Gastrocnemius medialis (tissue), 4 donors: Measurements from ENCODE around the gene DPYSL3. TPM values are rescaled to one million over a fixed set of nuclear protein-coding genes. Genes with fewer than 3 reads are reported as not detected.

Experiments used
- ATAC-seq, 2 donors: fragments of 150-250 bp; one replicate each; pipeline ENCODE4 v1.9.1; 2016
- DNase-seq, 2 donors: peaks; one replicate each; pipeline ENCODE4 v3.0.0-alpha.2; 2019
- H3K27ac ChIP-seq, 4 donors: fragments of 200-600 bp; sonication (generic); 1 replicate in 1 of 4; 2 replicates in 3 of 4; pipeline ENCODE4 v1.5.1; 2016 to 2018; ENCODE audit warnings: mild to moderate bottlenecking in 2 of 4, moderate library complexity in 1 of 4
- H3K27me3 ChIP-seq, 3 donors: fragments of 200-600 bp; sonication (generic) in 2 of 3; 1 replicate in 1 of 3; 2 replicates in 2 of 3; pipeline versions ENCODE4 v1.5.1 to v1.6.0; 2016 to 2019; ENCODE audit warnings: mild to moderate bottlenecking in 1 of 3, moderate library complexity in 1 of 3
- H3K36me3 ChIP-seq, 2 donors: fragments of 200-600 bp; sonication (generic) in 1 of 2; one replicate each; pipeline ENCODE4 v1.5.1; 2017 to 2018
- H3K4me1 ChIP-seq, 2 donors: fragments of 200-600 bp; sonication (generic) in 1 of 2; one replicate each; pipeline ENCODE4 v1.5.1; 2016 to 2017; ENCODE audit warnings: mild to moderate bottlenecking in 2 of 2
- H3K4me3 ChIP-seq, 4 donors: fragments of 200-600 bp; sonication (generic) in 3 of 4; 1 replicate in 1 of 4; 2 replicates in 3 of 4; pipeline ENCODE4 v1.5.1; 2016 to 2019; ENCODE audit warnings: mild to moderate bottlenecking in 2 of 4
- H3K9me3 ChIP-seq, 3 donors: fragments of 200-600 bp; sonication (generic) in 2 of 3; 1 replicate in 1 of 3; 2 replicates in 2 of 3; pipeline ENCODE4 v1.5.1; 2016 to 2019
- CTCF ChIP-seq, 5 experiments: fragments of 450-650 bp in 3 of 5; fragments of 200-600 bp in 2 of 5; sonication (generic) in 2 of 5; IDR thresholded peaks in 4 of 5; conservative IDR thresholded peaks in 1 of 5; 1 replicate in 4 of 5; 2 replicates in 1 of 5; pipeline ENCODE4 v1.5.1; 2016 to 2019; ENCODE audit warnings: antibody characterized with exemption in 5 of 5, mild to moderate bottlenecking in 3 of 5, moderate library complexity in 3 of 5
- POLR2A ChIP-seq, 2 donors: fragments of 450-650 bp; IDR thresholded peaks; one replicate each; pipeline ENCODE4 v1.6.1; 2017; ENCODE audit warnings: antibody characterized with exemption in 2 of 2, mild to moderate bottlenecking in 2 of 2, moderate library complexity in 2 of 2
- in situ Hi-C, 4 donors: fragments of 200-750 bp; cut with MboI; loops; one replicate each; pipeline versions ENCODE4 v1.15.0 to v1.8.0; 2017; ENCODE audit warnings: low sequenced_read_pairs in 4 of 4
- intact Hi-C: fragments of 100-400 bp; cut with DNase I; formaldehyde crosslinking; loops from one replicate; pipeline ENCODE4 v1.15.1; 2023; ENCODE audit warnings: low total_unique reads
- total RNA-seq, 4 donors: library from RNA; depleted of rRNA; stranded (reverse); fragments of >200 nt; gene quantifications; one replicate each; pipeline versions ENCODE4 v1.1.0 to v1.2.3, GENCODE V29; 2016

Gene DPYSL3
- total RNA-seq, 4 donors from 2014 or later = 11.7 to 45.8 (median 26.0) TPM

- TF ChIP-seq CTCF (IDR thresholded peaks at IDR 0.05 in 4 of 5, conservative IDR thresholded peaks at IDR 0.05 in 1 of 5) (no peak), POLR2A (IDR thresholded peaks at IDR 0.05) (no peak)
- Histone ChIP-seq H3K27ac (peak overlapping the region; percentile 79 to 92 (median 90)), H3K36me3 (no peaks in the 10 kb centered on the region), H3K27me3 (no peaks in the 10 kb centered on the region), H3K4me3 (peak overlapping the region; percentile 77 to 95 (median 82)), H3K4me1 (peaks cover 17 to 48% of the 10 kb centered on the region in 2 donors), H3K9me3 (no peaks in the 10 kb centered on the region)
- ATAC-seq (no peak), DNase-seq (no peak)
- intact Hi-C loops (loop anchor here (5.0 kb wide), 2 partner anchors 125 to 230 kb away; no protein-coding TSS in a partner anchor), in situ Hi-C loops (loop anchor here in 3 of 4 donors (5.0 to 25.0 kb wide), 3 partner anchors 103 to 110 kb away; no protein-coding TSS in a partner anchor)
These were observed 57.6 kb downstream of the DPYSL3 start for GRCh38 chr5:147452165-147452811.

DNA sequence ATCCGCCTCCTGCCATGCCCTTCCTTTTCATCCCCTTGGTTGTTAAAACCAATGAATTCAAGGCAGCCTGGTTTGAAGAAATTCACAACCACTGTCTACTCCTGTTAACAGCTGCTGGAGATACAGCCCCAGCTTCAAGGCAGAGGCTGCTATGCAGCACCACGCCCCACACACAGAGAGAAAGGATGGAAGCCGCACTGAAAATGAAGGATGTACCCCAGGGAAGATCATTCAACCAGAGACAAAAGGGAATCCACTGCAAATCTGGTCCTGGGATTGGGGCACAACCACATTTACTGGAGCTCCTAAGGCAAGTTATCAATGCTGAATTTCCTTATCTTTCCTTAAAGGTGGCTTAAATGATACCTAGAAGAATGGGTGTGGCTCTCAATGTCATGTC is 58.7 kb downstream of the DPYSL3 start:
- Histone ChIP-seq H3K9me3 (no peaks in the 10 kb centered on the region), H3K27ac (peak overlapping the region in 3 of 4 donors; percentile 41 to 90 (median 79)), H3K36me3 (no peaks in the 10 kb centered on the region), H3K4me1 (peaks cover 17 to 46% of the 10 kb centered on the region in 2 donors), H3K27me3 (no peaks in the 10 kb centered on the region), H3K4me3 (no peak overlapping the region)
- TF ChIP-seq POLR2A (IDR thresholded peaks at IDR 0.05) (no peak), CTCF (IDR thresholded peaks at IDR 0.05 in 4 of 5, conservative IDR thresholded peaks at IDR 0.05 in 1 of 5) (no peak)
- no peak for ATAC-seq
- intact Hi-C loops = loop anchor here (5.0 kb wide), 2 partner anchors 126 to 229 kb away; no protein-coding TSS in a partner anchor
- in situ Hi-C loops = loop anchor here in 3 of 4 donors (5.0 to 25.0 kb wide), 3 partner anchors 104 to 111 kb away; no protein-coding TSS in a partner anchor
- no peak for DNase-seq

GRCh38 chr5:147450606-147451005 is 59.3 kb downstream of the DPYSL3 start:
- no peak for ATAC-seq
- Histone ChIP-seq H3K27ac (peak overlapping the region in 3 of 4 donors; percentile 4 to 39 (median 24)), H3K36me3 (no peaks in the 10 kb centered on the region), H3K4me3 (no peak overlapping the region), H3K9me3 (no peaks in the 10 kb centered on the region), H3K27me3 (no peaks in the 10 kb centered on the region), H3K4me1 (peaks cover 11 to 40% of the 10 kb centered on the region in 2 donors)
- DNase-seq = no peak
- TF ChIP-seq POLR2A (IDR thresholded peaks at IDR 0.05) (no peak), CTCF (IDR thresholded peaks at IDR 0.05 in 4 of 5, conservative IDR thresholded peaks at IDR 0.05 in 1 of 5) (peak in 1 of 5 experiments; percentile 15)
- intact Hi-C loops (loop anchor here (5.0 kb wide), 2 partner anchors 127 to 228 kb away; no protein-coding TSS in a partner anchor), in situ Hi-C loops (loop anchor here in 3 of 4 donors (5.0 to 25.0 kb wide), 3 partner anchors 104 to 112 kb away; no protein-coding TSS in a partner anchor)

GRCh38 chr5:147448766-147449165 is 61.1 kb downstream of the DPYSL3 start:
- TF ChIP-seq POLR2A (IDR thresholded peaks at IDR 0.05) (no peak), CTCF (IDR thresholded peaks at IDR 0.05 in 4 of 5, conservative IDR thresholded peaks at IDR 0.05 in 1 of 5) (no peak)
- Histone ChIP-seq H3K36me3 (no peaks in the 10 kb centered on the region), H3K27me3 (no peaks in the 10 kb centered on the region), H3K4me1 (peaks cover 3 to 33% of the 10 kb centered on the region in 2 donors), H3K9me3 (no peaks in the 10 kb centered on the region), H3K4me3 (no peak overlapping the region), H3K27ac (peak overlapping the region; percentile 11 to 63 (median 33))
- in situ Hi-C loops = no loop called here
- intact Hi-C loops = no loop called here
- ATAC-seq = no peak
- DNase-seq = no peak
